Measurements from ENCODE around the gene PLCL2.

- no peak for TF ChIP-seq CTCF (IDR thresholded peaks at IDR 0.05; ENCODE audit: low read depth, low read length, poor library complexity, severe bottlenecking)
- TF ChIP-seq EZH2phosphoT487 (IDR thresholded peaks at IDR 0.05; ENCODE audit: borderline replicate concordance, low read length): no peak
Measured at GRCh38 chr3:16849229-16849628, 35.5 kb upstream of the PLCL2 start.
